Gastrocnemius medialis (tissue), 4 donors: Measurements from ENCODE around the gene LCORL.

Source experiments
- CTCF ChIP-seq, 5 experiments: fragments of 450-650 bp in 3 of 5; fragments of 200-600 bp in 2 of 5; sonication (generic) in 2 of 5; IDR thresholded peaks in 4 of 5; conservative IDR thresholded peaks in 1 of 5; 1 replicate in 4 of 5; 2 replicates in 1 of 5; pipeline ENCODE4 v1.5.1; 2016 to 2019; ENCODE audit warnings: antibody characterized with exemption in 5 of 5, mild to moderate bottlenecking in 3 of 5, moderate library complexity in 3 of 5
- POLR2A ChIP-seq, 2 donors: fragments of 450-650 bp; IDR thresholded peaks; one replicate each; pipeline ENCODE4 v1.6.1; 2017; ENCODE audit warnings: antibody characterized with exemption in 2 of 2, mild to moderate bottlenecking in 2 of 2, moderate library complexity in 2 of 2

GRCh38 chr4:18012807-18013462, 8.6 kb downstream of the LCORL start:
- TF ChIP-seq CTCF (IDR thresholded peaks at IDR 0.05 in 4 of 5, conservative IDR thresholded peaks at IDR 0.05 in 1 of 5) (no peak), POLR2A (IDR thresholded peaks at IDR 0.05) (no peak)
